ENCODE measurements around the gene EHD1.

DNA sequence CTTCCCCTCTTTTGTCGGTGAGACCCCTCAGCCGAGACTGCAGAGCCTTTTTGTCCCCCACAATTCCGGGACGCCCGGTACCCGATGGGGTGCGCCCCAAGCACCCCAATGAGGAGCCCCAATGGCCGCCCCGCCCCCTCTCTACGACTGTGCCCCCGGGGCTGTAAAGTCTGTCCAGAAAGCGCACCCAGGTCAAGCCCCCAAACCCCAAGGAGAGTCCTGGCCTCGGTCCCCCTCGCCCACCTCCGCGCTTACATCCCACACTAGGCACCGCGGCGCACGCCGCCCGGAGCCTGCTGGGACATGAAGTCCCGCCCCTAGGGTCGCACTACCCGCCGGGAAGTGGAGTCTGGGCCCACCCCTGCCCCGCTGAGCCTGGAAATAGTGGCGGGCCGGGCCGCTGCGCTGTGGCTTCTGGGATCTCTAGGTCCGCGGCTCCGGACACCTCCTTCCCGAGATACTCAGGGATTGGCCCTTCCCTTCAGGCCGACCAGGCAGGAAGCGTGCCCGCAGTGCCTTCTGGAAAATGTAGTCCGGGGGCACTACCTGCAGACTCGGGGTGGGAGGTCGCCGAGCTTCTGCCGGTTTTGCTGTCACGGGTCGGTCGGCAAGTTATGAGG lies 68.0 kb downstream of the EHD1 start, which contains the start of gene MEN1:
- TF ChIP-seq CTCF (conservative IDR thresholded peaks at IDR 0.05; ENCODE audit: low read depth, low read length) (no peak), EZH2 (IDR thresholded peaks at IDR 0.05; ENCODE audit: low read length, unreplicated experiment) (no peak)
